GM12892 (cell line): ENCODE data around the gene WWOX.

Source experiments
- POLR2A ChIP-seq: IDR thresholded peaks from 2 replicates; pipeline ENCODE4 v1.6.1; 2011; ENCODE audit warnings: low read depth, low read length, control low read depth
- POLR2AphosphoS5 ChIP-seq: IDR thresholded peaks from 2 replicates; pipeline ENCODE4 v1.6.1; 2011; ENCODE audit warnings: low read depth, low read length, control low read depth

DNA sequence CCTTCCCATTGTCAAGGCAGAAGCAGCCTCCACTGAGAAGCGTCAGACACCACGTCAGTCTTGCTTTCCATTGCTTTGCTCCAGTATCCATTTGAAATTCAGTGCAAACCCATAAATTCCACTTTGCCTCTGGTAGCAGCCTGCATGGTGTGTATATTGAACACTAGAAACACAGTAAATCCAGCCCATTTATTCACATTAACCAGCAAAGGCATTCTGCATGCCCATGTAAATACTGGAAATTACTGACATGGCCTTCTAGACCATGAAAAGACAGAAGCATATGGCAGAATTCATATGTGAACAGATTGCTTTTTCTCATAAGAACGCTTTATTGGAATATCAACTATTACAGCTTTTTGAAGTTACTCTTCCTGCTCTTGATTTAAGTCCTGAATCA, 595.0 kb downstream of the WWOX start:
- TF ChIP-seq POLR2A (no peak), POLR2AphosphoS5 (no peak)
